Measurements from ENCODE around the gene POLN. TPM values are rescaled to one million over a fixed set of nuclear protein-coding genes. Genes with fewer than 3 reads are reported as not detected.

The POLN gene
- total RNA-seq, 2 donors from 2014 or later, result 2.8 to 2.9 TPM

DNA sequence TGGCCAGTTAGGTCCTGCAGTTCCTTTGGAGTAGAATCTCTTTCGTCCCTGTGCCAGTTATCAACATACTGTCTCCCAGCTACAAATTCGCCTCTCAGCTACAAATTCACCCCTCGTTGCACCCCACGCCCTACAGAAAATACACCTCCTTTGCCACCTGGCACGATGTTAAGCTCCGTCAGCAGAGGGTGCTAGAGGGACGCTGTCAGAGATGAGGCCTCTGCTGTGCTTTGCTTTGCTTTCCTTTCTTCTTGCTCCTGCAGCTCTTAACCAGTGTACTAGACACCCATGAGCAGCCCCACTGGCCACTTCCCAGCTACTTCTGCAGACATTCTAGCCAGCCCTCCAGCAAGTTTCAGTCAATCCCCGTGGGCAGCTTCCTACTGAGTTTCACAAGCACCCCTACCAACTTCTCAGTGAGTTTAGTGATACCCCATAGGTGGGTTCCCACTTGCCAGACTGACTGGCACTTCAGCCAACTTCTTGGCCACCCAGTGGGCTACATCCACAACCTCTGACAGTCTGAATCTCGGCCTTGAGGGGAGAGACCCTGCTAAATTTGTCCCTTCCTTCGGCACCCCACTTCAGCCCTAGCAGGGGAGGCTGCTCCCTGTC, 21.8 kb downstream of the POLN start:
- no peaks in the 10 kb centered on the region for H3K36me3 Mint-ChIP-seq (ENCODE audit: low read depth)

GRCh38 chr4:2219233-2219760, 22.6 kb downstream of the POLN start:
- H3K4me3 ChIP-seq (ENCODE audit: low read length), result no peak overlapping the region
- Mint-ChIP-seq H3K4me1 (peaks cover 43% of the 10 kb centered on the region), H3K36me3 (ENCODE audit: low read depth) (no peaks in the 10 kb centered on the region), H3K27ac (no peak overlapping the region), H3K27me3 (ENCODE audit: insufficient read depth) (peaks cover 3% of the 10 kb centered on the region), H3K4me3 (no peak overlapping the region), H3K9me3 (no peaks in the 10 kb centered on the region)
- WGBS, 2 experiments (ENCODE audit: insufficient coverage in 1 of 2, insufficient read length in 1 of 2), result 89 to 92% methylated on average over 6 of the region's 6 CpGs
- no peak overlapping the region for H3K9ac ChIP-seq (ENCODE audit: extremely low read depth, low read length, poor library complexity, severe bottlenecking)
- DNase-seq, result no peak
- peaks cover 12% of the 10 kb centered on the region for H3K36me3 ChIP-seq (ENCODE audit: control insufficient read depth, insufficient read depth, low read length)
- no peaks in the 10 kb centered on the region for H3K27me3 ChIP-seq (ENCODE audit: control insufficient read depth, insufficient read depth, low read length, poor library complexity, severe bottlenecking)
- H3K27ac ChIP-seq (ENCODE audit: low read depth, low read length), result no peak overlapping the region
- TF ChIP-seq, protein P1, sequence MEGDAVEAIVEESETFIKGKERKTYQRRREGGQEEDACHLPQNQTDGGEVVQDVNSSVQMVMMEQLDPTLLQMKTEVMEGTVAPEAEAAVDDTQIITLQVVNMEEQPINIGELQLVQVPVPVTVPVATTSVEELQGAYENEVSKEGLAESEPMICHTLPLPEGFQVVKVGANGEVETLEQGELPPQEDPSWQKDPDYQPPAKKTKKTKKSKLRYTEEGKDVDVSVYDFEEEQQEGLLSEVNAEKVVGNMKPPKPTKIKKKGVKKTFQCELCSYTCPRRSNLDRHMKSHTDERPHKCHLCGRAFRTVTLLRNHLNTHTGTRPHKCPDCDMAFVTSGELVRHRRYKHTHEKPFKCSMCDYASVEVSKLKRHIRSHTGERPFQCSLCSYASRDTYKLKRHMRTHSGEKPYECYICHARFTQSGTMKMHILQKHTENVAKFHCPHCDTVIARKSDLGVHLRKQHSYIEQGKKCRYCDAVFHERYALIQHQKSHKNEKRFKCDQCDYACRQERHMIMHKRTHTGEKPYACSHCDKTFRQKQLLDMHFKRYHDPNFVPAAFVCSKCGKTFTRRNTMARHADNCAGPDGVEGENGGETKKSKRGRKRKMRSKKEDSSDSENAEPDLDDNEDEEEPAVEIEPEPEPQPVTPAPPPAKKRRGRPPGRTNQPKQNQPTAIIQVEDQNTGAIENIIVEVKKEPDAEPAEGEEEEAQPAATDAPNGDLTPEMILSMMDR (conservative IDR thresholded peaks at IDR 0.05), result no peak
- peaks cover 8% of the 10 kb centered on the region for H3K4me1 ChIP-seq (ENCODE audit: control insufficient read depth, insufficient read depth, low read length)
- no peaks in the 10 kb centered on the region for H3K9me3 ChIP-seq (ENCODE audit: control insufficient read depth, low read length)

More for the DNA sequence above, 21.8 kb downstream of the POLN start:
- H3K36me3 ChIP-seq (ENCODE audit: control insufficient read depth, insufficient read depth, low read length), result peaks cover 12% of the 10 kb centered on the region
- H3K27me3 ChIP-seq (ENCODE audit: control insufficient read depth, insufficient read depth, low read length, poor library complexity, severe bottlenecking), result no peaks in the 10 kb centered on the region
- WGBS, 2 experiments (ENCODE audit: insufficient coverage in 1 of 2, insufficient read length in 1 of 2), result 21 to 22% methylated on average over 10 of the region's 10 CpGs
- DNase-seq, result peak; percentile 94
- no peaks in the 10 kb centered on the region for H3K9me3 Mint-ChIP-seq
- H3K9ac ChIP-seq (ENCODE audit: extremely low read depth, low read length, poor library complexity, severe bottlenecking), result no peak overlapping the region
- no peaks in the 10 kb centered on the region for H3K9me3 ChIP-seq (ENCODE audit: control insufficient read depth, low read length)
- H3K27me3 Mint-ChIP-seq (ENCODE audit: insufficient read depth), result peaks cover 3% of the 10 kb centered on the region
- no peak overlapping the region for H3K4me3 ChIP-seq (ENCODE audit: low read length)
- H3K4me1 ChIP-seq (ENCODE audit: control insufficient read depth, insufficient read depth, low read length), result peaks cover 8% of the 10 kb centered on the region
- no peak overlapping the region for H3K4me3 Mint-ChIP-seq
- no peak overlapping the region for H3K27ac ChIP-seq (ENCODE audit: low read depth, low read length)
- H3K4me1 Mint-ChIP-seq, result peaks cover 43% of the 10 kb centered on the region
- TF ChIP-seq, protein P1 (conservative IDR thresholded peaks at IDR 0.05), result peak; percentile 91
- H3K27ac Mint-ChIP-seq, result peak overlapping the region; percentile 83

DNA sequence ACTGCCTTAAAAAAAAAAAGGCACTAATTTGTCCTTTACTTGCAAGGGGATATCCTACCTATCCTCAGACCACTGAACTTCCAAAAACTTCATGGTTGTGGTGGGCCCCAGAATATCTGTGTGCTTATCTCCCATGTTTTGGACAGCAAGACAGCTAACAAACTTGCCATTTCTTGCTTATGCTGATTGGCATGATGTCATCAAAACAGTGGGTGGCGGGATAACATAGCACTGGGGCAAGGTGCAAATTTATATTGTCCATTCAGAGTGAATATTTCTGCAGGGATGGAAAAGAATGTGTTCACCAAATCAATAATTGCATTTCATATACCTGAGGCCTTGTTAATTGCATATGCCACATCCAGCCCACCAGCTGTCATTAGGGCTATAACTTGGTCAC, 23.5 kb downstream of the POLN start:
- no peak overlapping the region for H3K4me3 Mint-ChIP-seq
- Histone ChIP-seq H3K27ac (ENCODE audit: low read depth, low read length) (no peak overlapping the region), H3K9ac (ENCODE audit: extremely low read depth, low read length, poor library complexity, severe bottlenecking) (no peak overlapping the region), H3K4me3 (ENCODE audit: low read length) (no peak overlapping the region), H3K4me1 (ENCODE audit: control insufficient read depth, insufficient read depth, low read length) (peaks cover 8% of the 10 kb centered on the region), H3K36me3 (ENCODE audit: control insufficient read depth, insufficient read depth, low read length) (peaks cover 10% of the 10 kb centered on the region), H3K27me3 (ENCODE audit: control insufficient read depth, insufficient read depth, low read length, poor library complexity, severe bottlenecking) (no peaks in the 10 kb centered on the region), H3K9me3 (ENCODE audit: control insufficient read depth, low read length) (no peaks in the 10 kb centered on the region)
- peaks cover 43% of the 10 kb centered on the region for H3K4me1 Mint-ChIP-seq
- WGBS, 2 experiments (ENCODE audit: insufficient coverage in 1 of 2, insufficient read length in 1 of 2), result 96 to 100% methylated on average over 1 of the region's 1 CpG
- H3K9me3 Mint-ChIP-seq, result no peaks in the 10 kb centered on the region
- no peaks in the 10 kb centered on the region for H3K36me3 Mint-ChIP-seq (ENCODE audit: low read depth)
- peaks cover 3% of the 10 kb centered on the region for H3K27me3 Mint-ChIP-seq (ENCODE audit: insufficient read depth)
- H3K27ac Mint-ChIP-seq, result no peak overlapping the region
- TF ChIP-seq, protein P1 (conservative IDR thresholded peaks at IDR 0.05), result no peak
- DNase-seq, result no peak

Measured in endodermal cell (in vitro differentiated cells).